ENCODE data around the gene LAP3. TPM values are rescaled to one million over a fixed set of nuclear protein-coding genes. Genes with fewer than 3 reads are reported as not detected.

LAP3 gene
- total RNA-seq, 2 experiments from 2014 or later = 101 to 111 TPM

DNA sequence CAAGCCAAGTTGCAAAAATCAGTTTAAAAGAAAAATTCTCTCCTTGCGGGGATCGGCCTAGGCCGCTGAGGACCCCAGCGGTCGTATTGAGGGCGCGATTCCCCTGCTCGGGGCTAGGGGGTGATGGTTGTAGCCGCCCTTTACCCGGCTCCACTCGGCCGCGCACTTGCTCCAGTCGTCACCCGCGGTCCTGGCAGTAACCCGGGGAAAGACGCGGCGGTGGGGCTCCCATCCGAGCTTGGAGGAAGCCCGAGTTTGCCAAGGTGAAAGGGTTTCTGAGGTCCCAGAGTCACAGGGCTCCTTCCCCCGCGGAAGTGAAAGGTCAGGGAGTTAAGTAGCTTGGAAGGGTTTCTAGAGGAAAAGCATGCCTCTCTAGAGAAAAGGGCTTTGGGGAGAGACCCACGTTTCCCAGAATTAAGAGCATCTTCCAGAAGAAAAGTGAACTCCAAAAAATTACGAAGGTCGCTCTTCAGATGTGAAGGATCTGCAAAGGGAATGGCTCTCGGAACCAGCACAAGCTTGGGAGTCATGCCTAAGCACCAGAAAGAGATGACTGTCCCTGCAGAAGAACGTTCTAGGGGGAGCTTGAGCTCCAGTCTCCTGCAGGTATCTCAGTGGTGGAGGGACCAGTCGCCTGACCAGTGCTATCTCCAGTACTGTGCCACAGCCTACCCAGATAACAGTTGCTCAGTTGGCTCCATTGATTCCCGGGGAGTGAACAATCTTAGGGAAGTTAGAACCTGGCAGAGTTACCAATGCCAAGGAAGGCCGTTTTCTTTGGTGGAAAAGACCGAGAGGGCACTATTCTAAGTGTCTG is 875 bp downstream of the LAP3 start:
- peaks cover 14% of the 10 kb centered on the region; the same call in 1 of the 2 replicates for H4K20me1 ChIP-seq (ENCODE audit: insufficient read depth, low read length)
- no peaks in the 10 kb centered on the region for H3K9me2 ChIP-seq (ENCODE audit: insufficient read depth, low read length)
- intact Hi-C loops (cut with micrococcal nuclease; ENCODE audit: unreplicated experiment) = loop anchor here (1.0 to 10.0 kb wide), 7 partner anchors 14 to 1353 kb away; partner anchors contain the start of genes DCAF16, LCORL, MED28 and NCAPG
- ChIA-PET CTCF (ENCODE audit: unreplicated experiment) (interaction anchor here (1.0 kb wide), 1 partner anchor 18 kb away, joined by 5 read pairs; no protein-coding TSS in a partner anchor), POLR2A (interaction anchor here (0.6 to 1.6 kb wide), 8 partner anchors 8 to 36 kb away, joined by 3 to 14 read pairs (median 5); partner anchors contain the start of gene MED28)
- peaks cover 36% of the 10 kb centered on the region for H3K36me3 ChIP-seq (ENCODE audit: insufficient read depth, low read length)
- TF ChIP-seq EZH2phosphoT487 (IDR thresholded peaks at IDR 0.05; ENCODE audit: borderline replicate concordance, low read depth, low read length) (no peak), CTCF (conservative IDR thresholded peaks at IDR 0.05; ENCODE audit: low read length) (peak; percentile 56)
- BruUV-seq (replicated peaks) = no TSS peak
- peak overlapping the region; percentile 71 for H3K27ac ChIP-seq (ENCODE audit: low read depth, low read length, poor library complexity, severe bottlenecking)
- peak overlapping the region; percentile 79 for H3K4me3 ChIP-seq (ENCODE audit: low read depth, low read length, poor library complexity, severe bottlenecking)
- H3K4me1 ChIP-seq (ENCODE audit: insufficient read depth, low read length, poor library complexity, severe bottlenecking) = peaks cover 39% of the 10 kb centered on the region
- peak overlapping the region; percentile 95 for H3K4me2 ChIP-seq (ENCODE audit: low read length)
- no peaks in the 10 kb centered on the region for H3K9me3 ChIP-seq (ENCODE audit: low read length)
- H3K79me2 ChIP-seq (ENCODE audit: insufficient read depth, low read depth, low read length) = peaks cover 37% of the 10 kb centered on the region
- peak; percentile 47 for DNase-seq (ENCODE audit: low spot score)
- peak overlapping the region; percentile 80; the same call in 1 of the 2 replicates for H2AFZ ChIP-seq (ENCODE audit: low read length)

DNA sequence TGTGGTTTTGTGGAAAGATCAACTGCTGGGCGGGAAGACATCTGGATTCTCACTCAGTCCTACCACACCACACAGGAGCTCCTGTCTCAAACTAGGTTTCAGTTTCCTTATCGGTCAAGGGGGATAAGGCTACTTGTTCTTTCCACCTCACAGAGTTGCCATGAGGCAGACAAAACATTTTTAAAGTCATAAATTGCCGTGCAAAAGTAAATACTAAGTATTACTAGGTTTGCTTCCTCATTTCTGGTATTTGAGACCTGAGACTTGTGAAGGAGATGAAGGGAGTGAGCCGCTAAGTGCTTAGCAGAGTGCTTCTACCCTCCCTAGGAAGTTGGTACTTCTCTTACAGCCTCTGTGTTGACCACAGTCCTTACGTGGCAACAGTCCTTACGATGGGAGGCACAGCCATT is 1.5 kb downstream of the LAP3 start:
- no peak for TF ChIP-seq EZH2phosphoT487 (IDR thresholded peaks at IDR 0.05; ENCODE audit: borderline replicate concordance, low read depth, low read length)
- TF ChIP-seq CTCF (conservative IDR thresholded peaks at IDR 0.05; ENCODE audit: low read length) = no peak
- Histone ChIP-seq H4K20me1 (ENCODE audit: insufficient read depth, low read length) (peaks cover 14% of the 10 kb centered on the region; the same call in 1 of the 2 replicates), H3K36me3 (ENCODE audit: insufficient read depth, low read length) (peaks cover 43% of the 10 kb centered on the region), H2AFZ (ENCODE audit: low read length) (no peak overlapping the region; the same call in 1 of the 2 replicates), H3K4me1 (ENCODE audit: insufficient read depth, low read length, poor library complexity, severe bottlenecking) (peaks cover 39% of the 10 kb centered on the region), H3K27ac (ENCODE audit: low read depth, low read length, poor library complexity, severe bottlenecking) (peak overlapping the region; percentile 71), H3K4me3 (ENCODE audit: low read depth, low read length, poor library complexity, severe bottlenecking) (peak overlapping the region; percentile 79), H3K9me3 (ENCODE audit: low read length) (no peaks in the 10 kb centered on the region), H3K79me2 (ENCODE audit: insufficient read depth, low read depth, low read length) (peaks cover 37% of the 10 kb centered on the region), H3K4me2 (ENCODE audit: low read length) (peak overlapping the region; percentile 95), H3K9me2 (ENCODE audit: insufficient read depth, low read length) (no peaks in the 10 kb centered on the region)
- DNase-seq (ENCODE audit: low spot score) = peak; percentile 59
- ChIA-PET POLR2A (interaction anchor here (0.6 to 1.6 kb wide), 8 partner anchors 9 to 35 kb away, joined by 3 to 14 read pairs (median 5); partner anchors contain the start of gene MED28), CTCF (ENCODE audit: unreplicated experiment) (interaction anchor here (1.0 kb wide), 1 partner anchor 17 kb away, joined by 5 read pairs; no protein-coding TSS in a partner anchor)
- no TSS peak for BruUV-seq (replicated peaks)
- intact Hi-C loops (cut with micrococcal nuclease; ENCODE audit: unreplicated experiment) = loop anchor here (1.0 to 10.0 kb wide), 4 partner anchors 36 to 1354 kb away; partner anchors contain the start of genes LCORL, MED28 and TAPT1
